Activated CD8-positive, alpha-beta T cell treated with anti-CD3 and anti-CD28 coated beads for 36 hours (primary cell): ENCODE results near the gene THBD. TPM values are rescaled to one million over a fixed set of nuclear protein-coding genes. Genes with fewer than 3 reads are reported as not detected.

Source experiments
- ATAC-seq: fragments of 200-7000 bp; cut with Tn5 transposase; one replicate; pipeline ENCODE4 v1.10.0; 2021; ENCODE audit warnings: mild to moderate bottlenecking, moderate library complexity
- CTCF ChIA-PET: fragments of 350-600 bp; sonication (Branson Sonifier 250); formaldehyde crosslinking; loops from one replicate; lab custom pipeline; 2021; ENCODE audit warnings: antibody characterized with exemption; lab: Charles Lee
- POLR2A ChIA-PET: fragments of 350-600 bp; sonication (Branson Sonifier 250); formaldehyde crosslinking; loops from one replicate; lab custom pipeline; 2021; ENCODE audit warnings: antibody characterized with exemption; lab: Charles Lee
- DNase-seq: peaks from one replicate; pipeline ENCODE4 v3.0.0-alpha.2; 2020
- H3K27ac Mint-ChIP-seq: one replicate; pipeline ENCODE4 v1.8.0; 2021; ENCODE audit warnings: mild to moderate bottlenecking, mixed read lengths
- H3K27me3 Mint-ChIP-seq: one replicate; pipeline ENCODE4 v1.8.0; 2021; ENCODE audit warnings: mixed read lengths
- H3K36me3 Mint-ChIP-seq: one replicate; pipeline ENCODE4 v1.8.0; 2021; ENCODE audit warnings: low read depth, mixed read lengths
- H3K4me1 Mint-ChIP-seq: one replicate; pipeline ENCODE4 v1.8.0; 2021; ENCODE audit warnings: low read depth, mixed read lengths
- H3K4me3 Mint-ChIP-seq: one replicate; pipeline ENCODE4 v1.8.0; 2021; ENCODE audit warnings: mild to moderate bottlenecking, moderate library complexity, mixed read lengths
- H3K9me3 Mint-ChIP-seq: one replicate; pipeline ENCODE4 v1.8.0; 2021; ENCODE audit warnings: mixed read lengths
- CTCF ChIP-seq: fragments of 200-600 bp; IDR thresholded peaks from one replicate; pipeline ENCODE4 v1.8.0; 2022; ENCODE audit warnings: antibody characterized with exemption, mild to moderate bottlenecking
- intact Hi-C: fragments of 100-400 bp; cut with micrococcal nuclease; formaldehyde crosslinking; loops from one replicate; pipeline ENCODE4 v1.10.0; 2022
- total RNA-seq, 2 experiments: library from RNA; stranded (reverse); gene quantifications; one replicate each; pipeline ENCODE4 v1.2.3, GENCODE V29; 2021

The THBD gene
- total RNA-seq, 2 experiments from 2014 or later, result not detected

- peaks cover 3% of the 10 kb centered on the region for H3K27me3 Mint-ChIP-seq
- H3K36me3 Mint-ChIP-seq, result no peaks in the 10 kb centered on the region
- H3K27ac Mint-ChIP-seq, result no peak overlapping the region
- no peak for DNase-seq
- TF ChIP-seq CTCF, result no peak
- intact Hi-C loops, result no loop called here
- H3K4me1 Mint-ChIP-seq, result no peaks in the 10 kb centered on the region
- no peaks in the 10 kb centered on the region for H3K9me3 Mint-ChIP-seq
- H3K4me3 Mint-ChIP-seq, result no peak overlapping the region
- ATAC-seq, result no peak
- ChIA-PET CTCF (no interaction called here), POLR2A (no interaction called here)
Observed at GRCh38 chr20:23000232-23000947, 49.1 kb downstream of the THBD start.

- ATAC-seq, result no peak
- H3K27ac Mint-ChIP-seq, result no peak overlapping the region
- H3K27me3 Mint-ChIP-seq, result peaks cover 3% of the 10 kb centered on the region
- no peaks in the 10 kb centered on the region for H3K36me3 Mint-ChIP-seq
- ChIA-PET POLR2A (no interaction called here), CTCF (no interaction called here)
- no peak overlapping the region for H3K4me3 Mint-ChIP-seq
- TF ChIP-seq CTCF, result no peak
- H3K9me3 Mint-ChIP-seq, result no peaks in the 10 kb centered on the region
- no peak for DNase-seq
- intact Hi-C loops, result no loop called here
- H3K4me1 Mint-ChIP-seq, result no peaks in the 10 kb centered on the region
Observed at GRCh38 chr20:22999756-23000155, 49.7 kb downstream of the THBD start.

- no peaks in the 10 kb centered on the region for H3K36me3 Mint-ChIP-seq
- POLR2A ChIA-PET, result no interaction called here
- ATAC-seq (no peak), DNase-seq (no peak)
- no peaks in the 10 kb centered on the region for H3K4me1 Mint-ChIP-seq
- intact Hi-C loops, result no loop called here
- H3K4me3 Mint-ChIP-seq, result no peak overlapping the region
- H3K27me3 Mint-ChIP-seq, result peaks cover 3% of the 10 kb centered on the region
- CTCF ChIA-PET, result interaction anchor here (1.1 kb wide), 1 partner anchor 608 kb away, joined by 3 read pairs; no protein-coding TSS in a partner anchor
- no peaks in the 10 kb centered on the region for H3K9me3 Mint-ChIP-seq
- no peak overlapping the region for H3K27ac Mint-ChIP-seq
- TF ChIP-seq CTCF, result no peak
Observed at GRCh38 chr20:22998476-22998875, 51.0 kb downstream of the THBD start.

GRCh38 chr20:22995923-22996322, 53.5 kb downstream of the THBD start:
- no peak for DNase-seq
- peaks cover 3% of the 10 kb centered on the region for H3K27me3 Mint-ChIP-seq
- H3K9me3 Mint-ChIP-seq, result no peaks in the 10 kb centered on the region
- CTCF ChIA-PET, result no interaction called here
- ATAC-seq, result no peak
- intact Hi-C loops, result no loop called here
- POLR2A ChIA-PET, result no interaction called here
- H3K36me3 Mint-ChIP-seq, result no peaks in the 10 kb centered on the region
- H3K4me3 Mint-ChIP-seq, result no peak overlapping the region
- no peak overlapping the region for H3K27ac Mint-ChIP-seq
- no peak for TF ChIP-seq CTCF
- H3K4me1 Mint-ChIP-seq, result no peaks in the 10 kb centered on the region

Other genes starting within 250 kb of the THBD start
- not detected for gene SSTR4, start 14.4 kb downstream of the THBD start, total RNA-seq
- under 1 TPM; 0.11 TPM for gene CD93, start 36.7 kb upstream of the THBD start, total RNA-seq